Measurements from ENCODE around the gene TMEM43.

TMEM43 gene

DNA sequence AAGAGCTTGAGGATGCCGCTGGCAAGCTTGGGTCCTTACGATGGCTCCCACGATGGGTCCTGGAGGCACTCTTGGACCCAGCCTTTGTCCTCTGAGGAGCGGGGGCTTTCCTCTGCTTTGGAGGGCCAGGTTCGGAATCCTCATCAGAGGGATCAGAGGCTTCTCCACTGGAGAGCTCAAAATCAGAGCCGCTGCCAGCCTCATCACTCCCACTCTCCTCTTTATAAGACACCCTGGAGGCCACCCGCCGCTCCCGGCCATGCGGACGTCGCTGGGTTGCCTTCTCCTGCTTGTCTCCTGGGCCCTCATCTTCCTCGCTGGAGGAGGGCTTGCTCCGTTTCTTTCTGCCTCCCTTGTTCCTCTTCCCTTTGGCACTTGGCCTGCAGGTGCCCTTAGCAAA, 33.5 kb downstream of the TMEM43 start:
- Histone ChIP-seq H3K27me3 (ENCODE audit: insufficient read depth, poor library complexity, severe bottlenecking) (no peaks in the 10 kb centered on the region), H3K27ac (replicated peaks) (no peak overlapping the region), H3K4me3 (replicated peaks; ENCODE audit: insufficient read depth, low read length) (no peak overlapping the region)
- TF ChIP-seq, protein P1, sequence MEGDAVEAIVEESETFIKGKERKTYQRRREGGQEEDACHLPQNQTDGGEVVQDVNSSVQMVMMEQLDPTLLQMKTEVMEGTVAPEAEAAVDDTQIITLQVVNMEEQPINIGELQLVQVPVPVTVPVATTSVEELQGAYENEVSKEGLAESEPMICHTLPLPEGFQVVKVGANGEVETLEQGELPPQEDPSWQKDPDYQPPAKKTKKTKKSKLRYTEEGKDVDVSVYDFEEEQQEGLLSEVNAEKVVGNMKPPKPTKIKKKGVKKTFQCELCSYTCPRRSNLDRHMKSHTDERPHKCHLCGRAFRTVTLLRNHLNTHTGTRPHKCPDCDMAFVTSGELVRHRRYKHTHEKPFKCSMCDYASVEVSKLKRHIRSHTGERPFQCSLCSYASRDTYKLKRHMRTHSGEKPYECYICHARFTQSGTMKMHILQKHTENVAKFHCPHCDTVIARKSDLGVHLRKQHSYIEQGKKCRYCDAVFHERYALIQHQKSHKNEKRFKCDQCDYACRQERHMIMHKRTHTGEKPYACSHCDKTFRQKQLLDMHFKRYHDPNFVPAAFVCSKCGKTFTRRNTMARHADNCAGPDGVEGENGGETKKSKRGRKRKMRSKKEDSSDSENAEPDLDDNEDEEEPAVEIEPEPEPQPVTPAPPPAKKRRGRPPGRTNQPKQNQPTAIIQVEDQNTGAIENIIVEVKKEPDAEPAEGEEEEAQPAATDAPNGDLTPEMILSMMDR (IDR thresholded peaks at IDR 0.05; ENCODE audit: insufficient read depth, low read length), result no peak
- TF ChIP-seq SPI1 (IDR thresholded peaks at IDR 0.05; ENCODE audit: borderline replicate concordance, low read depth) (no peak), GABPA (IDR thresholded peaks at IDR 0.05; ENCODE audit: low read depth) (no peak), POLR2AphosphoS5 (IDR thresholded peaks at IDR 0.05; ENCODE audit: low read depth) (no peak)
- TF ChIP-seq, protein P2, sequence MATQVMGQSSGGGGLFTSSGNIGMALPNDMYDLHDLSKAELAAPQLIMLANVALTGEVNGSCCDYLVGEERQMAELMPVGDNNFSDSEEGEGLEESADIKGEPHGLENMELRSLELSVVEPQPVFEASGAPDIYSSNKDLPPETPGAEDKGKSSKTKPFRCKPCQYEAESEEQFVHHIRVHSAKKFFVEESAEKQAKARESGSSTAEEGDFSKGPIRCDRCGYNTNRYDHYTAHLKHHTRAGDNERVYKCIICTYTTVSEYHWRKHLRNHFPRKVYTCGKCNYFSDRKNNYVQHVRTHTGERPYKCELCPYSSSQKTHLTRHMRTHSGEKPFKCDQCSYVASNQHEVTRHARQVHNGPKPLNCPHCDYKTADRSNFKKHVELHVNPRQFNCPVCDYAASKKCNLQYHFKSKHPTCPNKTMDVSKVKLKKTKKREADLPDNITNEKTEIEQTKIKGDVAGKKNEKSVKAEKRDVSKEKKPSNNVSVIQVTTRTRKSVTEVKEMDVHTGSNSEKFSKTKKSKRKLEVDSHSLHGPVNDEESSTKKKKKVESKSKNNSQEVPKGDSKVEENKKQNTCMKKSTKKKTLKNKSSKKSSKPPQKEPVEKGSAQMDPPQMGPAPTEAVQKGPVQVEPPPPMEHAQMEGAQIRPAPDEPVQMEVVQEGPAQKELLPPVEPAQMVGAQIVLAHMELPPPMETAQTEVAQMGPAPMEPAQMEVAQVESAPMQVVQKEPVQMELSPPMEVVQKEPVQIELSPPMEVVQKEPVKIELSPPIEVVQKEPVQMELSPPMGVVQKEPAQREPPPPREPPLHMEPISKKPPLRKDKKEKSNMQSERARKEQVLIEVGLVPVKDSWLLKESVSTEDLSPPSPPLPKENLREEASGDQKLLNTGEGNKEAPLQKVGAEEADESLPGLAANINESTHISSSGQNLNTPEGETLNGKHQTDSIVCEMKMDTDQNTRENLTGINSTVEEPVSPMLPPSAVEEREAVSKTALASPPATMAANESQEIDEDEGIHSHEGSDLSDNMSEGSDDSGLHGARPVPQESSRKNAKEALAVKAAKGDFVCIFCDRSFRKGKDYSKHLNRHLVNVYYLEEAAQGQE (IDR thresholded peaks at IDR 0.05; ENCODE audit: insufficient replicate concordance, low read depth), result no peak
- no peak for DNase-seq (ENCODE audit: low read depth in 1 of 2, low spot score in 1 of 2)

DNA sequence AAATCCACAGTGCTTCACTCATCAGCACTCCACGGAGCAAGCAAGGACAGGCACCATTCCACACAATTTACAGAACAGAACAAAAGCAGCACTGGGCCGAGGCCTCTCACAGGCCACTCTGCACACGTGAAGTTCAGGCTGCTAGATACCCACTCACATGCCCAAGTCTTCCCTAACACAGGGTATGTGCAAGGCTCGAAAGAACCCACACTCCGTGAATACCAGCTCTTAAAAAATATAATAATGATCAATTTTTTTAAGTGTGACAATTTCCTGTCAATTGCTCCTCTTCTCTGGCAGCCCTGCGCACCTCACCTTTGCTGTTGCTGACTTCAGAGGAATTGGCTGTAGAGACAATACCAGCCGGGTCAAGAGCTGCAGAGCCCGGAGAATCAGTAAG, 34.6 kb downstream of the TMEM43 start:
- Histone ChIP-seq H3K27ac (replicated peaks) (no peak overlapping the region), H3K4me3 (replicated peaks; ENCODE audit: insufficient read depth, low read length) (no peak overlapping the region), H3K27me3 (ENCODE audit: insufficient read depth, poor library complexity, severe bottlenecking) (no peaks in the 10 kb centered on the region)
- TF ChIP-seq POLR2AphosphoS5 (IDR thresholded peaks at IDR 0.05; ENCODE audit: low read depth), result no peak
- no peak for TF ChIP-seq SPI1 (IDR thresholded peaks at IDR 0.05; ENCODE audit: borderline replicate concordance, low read depth)
- TF ChIP-seq, protein P2 (IDR thresholded peaks at IDR 0.05; ENCODE audit: insufficient replicate concordance, low read depth), result no peak
- TF ChIP-seq, protein P1 (IDR thresholded peaks at IDR 0.05; ENCODE audit: insufficient read depth, low read length), result no peak
- TF ChIP-seq GABPA (IDR thresholded peaks at IDR 0.05; ENCODE audit: low read depth), result no peak
- DNase-seq (ENCODE audit: low read depth in 1 of 2, low spot score in 1 of 2), result no peak

DNA sequence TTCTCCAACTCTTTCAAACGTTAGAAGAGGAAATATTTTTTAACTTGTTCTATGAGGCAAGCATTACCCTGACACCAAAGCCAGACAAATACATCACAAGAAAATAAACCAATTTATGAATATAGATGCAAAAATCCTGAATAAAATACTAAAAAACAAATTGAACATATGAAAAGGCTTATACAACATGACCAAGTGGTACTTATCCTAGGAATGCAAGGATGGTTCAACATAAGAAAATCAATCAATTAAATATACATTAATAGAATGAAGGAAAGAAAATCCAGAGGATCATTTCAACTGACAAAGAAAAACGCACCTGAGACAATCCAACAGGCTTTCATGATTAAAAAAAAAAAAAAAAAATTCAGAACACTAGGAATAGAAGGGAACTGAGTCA, 36.4 kb downstream of the TMEM43 start:
- no peaks in the 10 kb centered on the region for H3K27me3 ChIP-seq (ENCODE audit: insufficient read depth, poor library complexity, severe bottlenecking)
- no peak overlapping the region for H3K27ac ChIP-seq (replicated peaks)
- TF ChIP-seq POLR2AphosphoS5 (IDR thresholded peaks at IDR 0.05; ENCODE audit: low read depth), result no peak
- no peak for TF ChIP-seq GABPA (IDR thresholded peaks at IDR 0.05; ENCODE audit: low read depth)
- TF ChIP-seq, protein P1 (IDR thresholded peaks at IDR 0.05; ENCODE audit: insufficient read depth, low read length), result no peak
- no peak for TF ChIP-seq SPI1 (IDR thresholded peaks at IDR 0.05; ENCODE audit: borderline replicate concordance, low read depth)
- TF ChIP-seq, protein P2 (IDR thresholded peaks at IDR 0.05; ENCODE audit: insufficient replicate concordance, low read depth), result no peak
- no peak for DNase-seq (ENCODE audit: low read depth in 1 of 2, low spot score in 1 of 2)
- H3K4me3 ChIP-seq (replicated peaks; ENCODE audit: insufficient read depth, low read length), result no peak overlapping the region

Measured in HL-60 (cell line).